Dedifferentiated amniotic fluid mesenchymal stem cell (primary cell): ENCODE results near the gene CTDP1.

Experiments used
- DNase-seq: peaks from one replicate; pipeline ENCODE4 v3.0.0-alpha.2; 2016; ENCODE audit errors: extremely low spot score

Gene CTDP1

GRCh38 chr18:79796531-79797405 is 117.2 kb downstream of the CTDP1 start:
- DNase-seq = no peak

DNA sequence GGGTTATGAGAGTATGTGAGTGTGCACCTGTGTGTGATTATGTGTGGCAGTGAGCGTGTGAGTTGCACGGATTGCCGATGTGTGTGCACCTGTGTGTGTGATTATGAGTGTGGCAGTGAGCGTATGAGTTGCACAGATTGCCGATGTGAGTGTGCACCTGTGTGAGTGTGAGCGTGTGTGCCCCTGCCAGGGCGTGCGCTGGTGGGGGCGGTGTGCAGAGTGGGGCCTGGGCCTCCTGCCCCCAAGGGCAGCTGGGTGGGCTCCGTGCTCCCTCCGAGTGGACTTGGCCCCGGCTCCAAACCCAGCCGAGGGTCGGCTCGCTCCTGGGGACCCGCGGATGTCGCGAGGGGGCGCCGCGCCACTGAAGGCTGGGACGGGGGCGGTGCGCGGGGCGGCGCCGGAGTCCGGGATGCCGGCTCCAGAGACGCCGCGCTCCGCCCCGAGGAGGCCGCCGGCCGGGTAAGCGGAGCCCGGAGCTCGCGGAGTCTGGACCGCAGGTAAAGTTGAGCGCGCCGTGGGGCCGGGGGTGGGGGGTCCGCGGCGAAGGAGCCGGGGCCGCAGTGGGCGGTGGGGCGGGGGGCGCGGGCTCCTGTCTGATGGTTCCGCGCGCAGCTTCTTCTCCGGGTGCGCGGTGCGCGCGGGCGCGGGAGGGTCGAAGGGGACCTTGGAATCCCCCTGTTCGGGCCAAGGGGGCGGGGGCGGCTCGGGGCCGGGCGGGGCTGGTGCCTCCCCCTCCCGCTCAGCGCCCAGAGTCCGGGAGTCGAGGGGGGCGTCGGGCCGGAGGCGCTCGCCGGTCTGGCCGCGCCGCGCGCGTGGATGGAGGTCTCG is 118.1 kb downstream of the CTDP1 start, which contains the start of gene KCNG2:
Gene KCNG2 (plus strand): TSS at position 421 of the 828 bp plus-strand sequence. CDS start 65,730 bp downstream, outside the sequence.
- no peak for DNase-seq

- no peak for DNase-seq
Measured at GRCh38 chr18:79798346-79798998, 118.9 kb downstream of the CTDP1 start.

DNA sequence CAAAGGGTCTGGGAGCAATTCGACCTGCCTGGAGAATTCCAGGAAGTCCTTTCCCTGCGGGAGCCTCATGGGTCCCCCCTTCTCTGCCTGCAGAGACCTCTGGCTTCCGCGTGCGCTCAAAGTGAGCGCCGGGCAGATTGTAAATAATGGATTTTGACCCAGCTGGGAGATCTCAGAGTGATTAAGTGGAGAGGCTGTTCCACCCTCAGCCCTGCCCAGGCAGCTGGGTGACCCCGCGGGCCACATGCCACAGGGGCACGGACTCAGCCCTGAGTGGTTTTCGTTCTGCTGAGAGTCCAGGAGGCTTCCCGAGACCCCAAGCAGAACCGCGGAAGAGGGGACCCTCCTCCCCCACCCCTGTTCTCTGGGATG is 119.4 kb downstream of the CTDP1 start:
- DNase-seq = no peak

DNA sequence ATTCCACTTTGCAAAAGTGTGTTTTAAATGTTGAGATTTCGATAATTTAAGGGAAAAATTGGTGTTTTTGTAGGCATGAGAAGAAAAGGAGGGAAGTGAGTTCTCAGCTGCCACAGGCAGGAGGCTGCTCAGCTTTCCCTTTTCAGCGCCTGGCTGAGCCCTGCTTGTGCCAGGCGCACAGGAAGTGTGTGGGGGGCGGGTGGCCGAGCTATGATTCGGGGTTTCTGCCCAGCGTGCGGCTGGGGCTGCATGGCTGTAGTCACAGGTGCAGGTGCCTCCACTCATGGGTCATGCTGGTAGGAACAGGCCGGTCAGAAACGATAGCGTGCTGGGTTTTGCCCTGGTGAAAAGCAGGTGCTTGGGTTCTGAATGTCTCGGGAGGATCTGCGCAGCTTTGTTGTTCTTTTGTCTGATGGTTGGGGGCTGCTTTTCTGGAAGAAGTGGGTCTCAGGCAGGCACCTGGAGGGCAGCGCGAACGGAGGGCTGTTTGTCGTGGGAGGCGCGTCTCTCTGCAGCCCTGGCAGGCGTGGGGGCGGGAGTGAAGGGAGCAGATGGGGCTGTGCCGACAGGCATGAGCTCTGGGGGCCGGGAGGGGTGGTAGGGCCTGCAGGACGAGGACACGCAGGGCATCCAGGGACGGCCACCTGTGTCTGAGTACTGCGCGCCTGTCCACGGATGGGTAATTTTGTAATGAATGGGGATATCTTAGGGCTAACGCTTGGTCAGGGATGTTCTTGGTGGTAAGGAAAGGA is 120.2 kb downstream of the CTDP1 start:
- no peak for DNase-seq

DNA sequence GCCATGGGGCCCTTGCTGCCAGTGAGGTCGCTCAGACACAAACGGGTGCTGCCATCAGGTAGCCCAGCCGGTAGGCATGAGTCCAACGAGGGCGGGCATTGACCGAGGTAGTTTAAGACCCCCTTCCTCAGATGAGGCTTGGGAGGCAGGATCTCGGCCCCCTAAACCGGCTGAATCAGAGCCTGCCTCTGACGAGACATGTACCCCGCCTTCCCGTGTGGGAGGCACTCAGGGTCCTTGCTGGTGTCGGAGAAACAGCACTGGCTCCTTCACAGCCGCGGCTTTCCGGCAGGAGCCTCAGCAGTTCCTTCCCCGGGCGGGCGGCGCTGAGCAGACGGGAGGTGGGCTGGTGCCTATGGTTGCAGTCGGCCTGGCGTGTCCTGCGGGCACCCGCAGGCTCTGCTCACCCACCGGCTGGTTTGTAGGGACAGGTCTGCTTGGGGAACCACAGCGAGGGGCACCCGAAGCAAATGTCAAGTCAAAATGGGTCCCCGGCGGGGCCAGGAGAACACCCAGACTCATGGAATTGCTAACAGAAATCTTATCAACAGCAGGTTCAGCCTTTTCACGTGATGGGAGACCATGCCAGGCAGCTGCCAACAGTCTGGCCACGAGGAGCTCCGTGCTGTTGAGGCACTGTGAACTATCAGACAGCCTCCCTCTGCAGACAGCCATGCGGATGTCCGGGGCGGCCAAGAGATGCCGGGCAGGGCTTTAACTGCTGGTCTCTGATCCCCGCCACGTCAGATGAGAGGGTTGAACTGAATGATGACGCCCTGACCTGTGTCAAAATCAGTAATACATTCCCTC is 121.0 kb downstream of the CTDP1 start:
- DNase-seq = no peak

- DNase-seq = no peak
Measured at GRCh38 chr18:79801217-79801616, 121.6 kb downstream of the CTDP1 start.

DNA sequence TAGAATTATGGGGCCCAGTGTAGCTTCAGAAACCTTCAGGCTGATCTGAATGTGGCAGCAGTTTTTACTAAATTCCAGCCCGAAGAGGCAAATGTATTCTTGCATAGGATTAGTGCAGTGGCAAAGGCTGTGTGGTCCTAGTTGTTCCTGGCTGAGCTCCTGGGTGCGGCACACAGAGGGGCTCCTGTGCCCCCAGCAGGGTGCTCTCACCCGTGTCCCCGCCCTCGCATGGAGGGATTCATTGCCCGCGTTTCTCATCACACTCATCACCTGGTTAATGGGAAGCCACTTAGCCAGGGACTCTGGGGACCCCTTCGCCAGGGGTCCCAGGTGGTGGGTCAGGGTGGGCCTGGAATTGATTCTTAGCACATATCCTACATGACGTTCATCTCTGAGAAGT is 122.0 kb downstream of the CTDP1 start:
- DNase-seq = no peak

GRCh38 chr18:79802298-79802697 is 122.7 kb downstream of the CTDP1 start:
- DNase-seq = no peak

- DNase-seq = no peak
Measured at GRCh38 chr18:79803611-79804051, 124.0 kb downstream of the CTDP1 start.
